ENCODE data around the gene MAL.

GRCh38 chr2:95027369-95027720, 1.8 kb downstream of the MAL start:
- TF ChIP-seq CTCF (conservative IDR thresholded peaks at IDR 0.05; ENCODE audit: low read depth, low read length) (no peak), EZH2phosphoT487 (IDR thresholded peaks at IDR 0.05; ENCODE audit: borderline replicate concordance, low read length) (no peak), EZH2 (IDR thresholded peaks at IDR 0.05; ENCODE audit: low read length, unreplicated experiment) (no peak)
